Tibial nerve (tissue), 4 donors: ENCODE data around the gene INTS1.

Source experiments
- CTCF ChIP-seq, 5 experiments: fragments of 200-600 bp in 3 of 5; fragments of 450-650 bp in 2 of 5; sonication (generic) in 3 of 5; IDR thresholded peaks; one replicate each; pipeline ENCODE4 v1.5.1; 2016 to 2019; ENCODE audit warnings: antibody characterized with exemption in 5 of 5, mild to moderate bottlenecking in 3 of 5, moderate library complexity in 2 of 5
- EP300 ChIP-seq, 2 donors: sonication (generic); formaldehyde crosslinking; IDR thresholded peaks; one replicate each; pipeline ENCODE4 v1.6.1; 2017; ENCODE audit warnings: antibody characterized with exemption in 2 of 2, mild to moderate bottlenecking in 1 of 2
- POLR2A ChIP-seq, 2 donors: fragments of 450-650 bp; IDR thresholded peaks; one replicate each; pipeline ENCODE4 v1.6.1; 2017; ENCODE audit warnings: antibody characterized with exemption in 2 of 2, mild to moderate bottlenecking in 2 of 2, moderate library complexity in 2 of 2

DNA sequence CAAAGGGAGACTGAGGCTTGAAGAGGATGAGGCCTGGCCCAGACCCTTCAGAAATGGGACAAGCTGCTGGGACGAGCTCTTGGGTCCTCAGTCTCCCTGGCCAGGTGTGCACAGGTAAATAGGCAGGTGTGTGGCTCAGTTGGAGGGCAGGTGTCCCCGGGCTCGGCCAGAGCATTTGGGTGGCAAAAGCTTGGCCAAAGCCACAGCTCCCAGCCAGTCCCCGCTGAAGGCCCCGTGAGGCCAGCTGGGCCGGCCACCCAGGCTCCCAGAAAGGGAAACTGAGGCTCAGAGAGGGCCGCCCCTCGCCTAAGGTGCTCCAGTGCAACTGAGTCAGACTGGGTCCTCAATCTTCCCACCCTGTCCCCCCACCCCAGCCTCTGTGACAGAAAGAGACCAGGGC lies 82.2 kb downstream of the INTS1 start:
- TF ChIP-seq CTCF (IDR thresholded peaks at IDR 0.05) (no peak), POLR2A (IDR thresholded peaks at IDR 0.05) (no peak), EP300 (IDR thresholded peaks at IDR 0.05) (no peak)
